Activated CD8-positive, alpha-beta memory T cell treated with anti-CD3 and anti-CD28 coated beads, Interleukin-2, amount 50 U/mL, for 4 hours (primary cell): ENCODE data around the gene ZSWIM5.
"Not testable (repeated sequence)": the region's sequence is repeated elsewhere in the genome, so short reads cannot be mapped to it uniquely, and the experiment has no call there.

Experiments
- DNase-seq: peaks from one replicate; pipeline ENCODE4 v3.0.0-alpha.2; 2020

The ZSWIM5 gene

DNA sequence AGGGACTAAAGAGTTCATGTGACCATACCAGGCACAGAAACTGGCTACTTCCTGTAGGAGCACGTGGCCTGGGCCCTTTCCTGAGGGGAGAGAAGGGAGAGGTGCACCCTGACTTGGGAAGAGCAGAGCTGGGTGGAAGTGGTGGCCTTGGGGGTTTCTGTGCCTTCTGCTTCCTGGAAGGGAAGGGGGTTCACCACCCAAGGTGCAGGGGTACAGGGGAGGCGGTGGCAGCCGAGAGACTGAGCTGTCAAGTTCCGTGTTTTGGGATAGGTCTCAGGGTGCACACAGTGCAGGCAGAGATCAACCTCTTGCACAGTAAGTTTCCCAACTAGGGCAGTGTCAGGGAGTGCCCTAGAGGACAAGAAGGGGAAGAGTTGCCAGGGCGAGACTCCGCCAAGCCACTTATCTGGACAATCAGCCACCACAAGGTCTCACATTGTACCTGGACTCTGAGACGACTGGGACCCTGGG lies 205.4 kb downstream of the ZSWIM5 start:
- DNase-seq, result no peak

DNA sequence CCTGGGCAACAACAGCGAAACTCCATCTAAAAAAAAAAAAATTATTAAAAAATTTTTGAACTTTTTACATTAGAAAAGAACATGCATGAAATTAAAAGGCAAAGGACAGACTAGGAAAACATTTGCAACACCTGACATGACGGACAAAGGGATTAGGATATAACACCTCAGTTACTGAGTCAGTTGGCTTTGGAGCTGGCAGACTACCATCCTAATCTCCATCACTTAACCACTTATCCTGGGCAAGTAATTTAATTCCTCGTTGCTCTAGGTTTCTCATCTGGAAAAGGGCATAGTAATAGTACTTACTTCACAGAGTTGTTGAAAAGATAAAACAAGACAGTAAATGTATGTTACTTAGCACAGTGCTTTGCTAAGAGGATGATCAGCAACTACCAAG lies 207.2 kb downstream of the ZSWIM5 start:
- DNase-seq, result no peak

DNA sequence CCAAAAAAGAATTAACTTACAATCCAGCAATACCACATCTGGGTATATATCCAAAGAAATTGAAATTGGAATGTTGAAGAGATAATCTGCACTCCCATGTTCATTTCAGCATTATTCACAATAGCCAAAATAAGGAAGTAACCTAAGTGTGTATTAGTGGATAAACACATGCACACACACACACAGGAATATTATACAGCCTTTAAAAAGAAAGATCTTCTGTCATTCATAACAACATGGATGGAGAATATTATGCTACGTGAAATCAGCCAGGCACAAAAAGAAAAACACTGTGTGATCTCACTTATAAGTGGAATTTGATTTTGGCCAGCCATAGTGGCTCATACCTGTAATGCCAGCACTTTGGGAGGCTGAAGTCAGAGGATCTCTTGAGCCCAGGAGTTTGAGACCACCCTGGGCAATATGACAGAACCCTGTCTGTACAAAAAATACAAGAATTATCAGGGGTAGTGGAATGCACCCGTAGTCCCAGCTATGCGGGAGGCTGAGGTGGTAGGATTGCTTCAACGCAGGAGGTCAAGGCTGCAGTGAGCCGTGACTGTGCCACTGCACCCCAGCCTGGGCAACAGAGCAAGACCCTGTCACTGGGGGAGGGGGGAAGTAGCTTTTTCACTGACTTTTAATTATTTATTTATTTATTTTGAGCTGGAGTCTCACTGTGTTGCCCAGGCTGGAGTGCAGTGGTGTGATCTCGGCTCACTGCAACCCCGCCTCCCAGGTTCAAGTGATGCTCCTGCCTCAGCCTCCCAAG lies 210.8 kb downstream of the ZSWIM5 start:
- DNase-seq, result no peak

DNA sequence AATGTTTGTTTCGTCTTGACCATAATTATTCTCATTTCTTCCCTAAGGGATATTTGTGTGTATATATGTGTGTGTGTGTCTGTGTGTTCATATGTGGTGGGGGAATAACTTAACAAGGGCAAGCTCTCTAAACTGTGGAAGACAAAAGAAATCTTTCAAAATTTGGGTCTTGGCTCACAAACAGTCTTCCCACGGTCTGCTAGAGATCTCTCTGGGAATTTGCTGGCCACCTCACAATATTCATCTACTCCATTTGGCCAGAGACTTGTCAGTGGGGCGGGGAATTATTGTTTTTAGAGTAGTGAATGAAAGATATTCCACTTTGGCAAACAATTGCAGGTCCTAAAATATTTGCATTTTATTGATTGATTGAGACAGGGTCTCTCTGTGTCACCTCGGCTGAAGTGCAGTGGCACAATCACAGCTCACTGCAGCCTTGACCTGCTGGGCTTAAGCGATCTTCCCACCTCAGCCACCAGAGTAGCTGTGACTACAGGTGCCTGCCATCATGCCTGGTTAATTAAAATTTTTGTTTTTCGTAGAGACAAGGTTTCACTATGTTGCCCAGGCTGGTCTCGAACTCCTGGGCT lies 212.0 kb downstream of the ZSWIM5 start:
- no peak for DNase-seq

DNA sequence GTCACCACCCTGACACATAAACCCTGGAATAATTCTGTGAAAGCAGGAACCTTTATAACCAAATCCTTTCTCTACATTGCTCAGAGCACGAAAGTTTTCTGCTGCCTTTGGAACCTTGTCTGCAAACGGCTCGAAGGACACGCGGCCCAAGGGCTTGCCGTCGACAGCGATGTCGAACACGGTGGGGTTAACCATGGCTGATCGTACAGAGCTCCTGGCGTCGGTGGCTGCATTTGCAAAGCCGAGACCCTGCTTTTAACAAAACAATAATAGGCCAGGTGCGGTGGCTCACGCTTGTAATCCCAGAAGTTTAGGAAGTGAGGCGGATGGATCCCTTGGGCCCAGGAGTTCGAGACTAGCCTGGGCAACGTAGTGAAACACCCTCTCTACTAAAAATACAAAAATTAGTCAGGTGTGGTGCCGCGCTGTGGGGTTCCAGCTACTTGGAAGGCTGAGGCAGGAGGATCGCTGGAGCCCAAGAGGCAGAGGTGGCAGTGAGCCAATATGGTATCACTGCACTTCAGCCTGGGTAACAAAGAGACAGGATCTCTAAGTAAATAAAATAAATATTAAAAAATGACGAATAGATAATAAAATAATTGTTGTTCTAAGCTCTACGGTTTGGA lies 217.8 kb downstream of the ZSWIM5 start:
- no peak for DNase-seq

DNA sequence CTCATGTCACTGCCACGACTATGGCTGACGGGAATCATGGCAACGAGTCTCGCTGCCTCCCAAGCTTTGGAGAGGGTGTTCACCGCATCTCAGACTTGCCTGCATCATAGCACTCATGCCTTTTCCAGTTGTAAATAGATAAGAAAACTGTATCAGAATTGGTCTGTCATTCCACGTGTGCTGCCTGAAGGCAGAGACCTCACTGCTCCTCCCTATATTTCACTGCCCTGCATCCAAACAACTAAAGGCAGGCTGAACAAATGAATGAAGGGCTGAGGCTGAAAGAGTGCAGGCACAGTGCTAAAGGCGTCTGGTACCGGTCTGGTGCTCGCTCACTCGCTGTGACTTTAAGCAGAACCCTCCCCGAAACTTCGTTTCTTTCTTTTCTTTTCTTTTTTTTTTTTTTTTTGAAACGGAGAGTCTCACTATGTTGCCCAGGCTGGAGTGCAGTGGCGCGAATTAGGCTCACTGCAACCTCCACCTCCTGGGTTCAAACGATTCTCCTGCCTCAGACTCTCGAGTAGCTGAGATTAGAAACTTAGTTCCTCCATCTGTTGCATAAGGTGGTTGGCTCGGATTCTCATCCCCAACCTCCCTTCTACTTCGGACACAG lies 220.6 kb downstream of the ZSWIM5 start:
- no peak for DNase-seq

DNA sequence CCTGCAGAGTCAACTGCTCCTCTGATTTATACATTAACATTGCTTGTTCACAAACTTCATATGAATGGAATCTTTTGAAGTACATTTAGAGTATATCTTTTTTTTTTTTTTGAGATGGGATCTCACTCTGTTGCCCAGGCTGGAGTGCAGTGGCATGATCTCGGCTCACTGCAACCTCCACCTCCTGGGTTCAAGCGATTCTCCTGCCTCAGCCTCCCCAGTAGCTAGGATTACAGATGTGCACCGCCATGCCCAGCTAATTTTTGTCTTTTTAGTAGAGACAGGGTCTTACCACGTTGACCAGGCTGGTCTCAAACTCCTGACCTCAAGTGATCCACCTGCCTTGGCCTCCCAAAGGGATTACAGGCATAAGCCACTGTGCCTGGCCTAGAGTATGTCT lies 229.0 kb downstream of the ZSWIM5 start:
- DNase-seq, result not testable (repeated sequence)

DNA sequence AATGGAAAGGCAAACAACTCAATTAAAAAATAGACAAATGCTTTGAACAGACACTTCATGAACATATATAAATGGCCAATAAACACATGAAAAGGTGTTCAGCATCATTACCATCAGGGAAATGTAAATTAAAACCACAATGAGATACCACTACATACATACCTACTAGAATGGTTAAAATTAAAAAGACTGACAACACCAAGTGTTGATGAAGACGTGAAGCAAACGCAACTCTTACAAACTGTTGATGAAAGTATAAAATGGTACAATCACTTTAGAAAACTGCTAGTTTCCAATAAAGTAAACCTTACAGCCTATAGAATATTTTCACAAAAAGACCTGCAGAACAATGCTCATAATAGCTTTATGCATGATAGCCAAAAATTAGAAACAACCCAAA lies 230.2 kb downstream of the ZSWIM5 start:
- no peak for DNase-seq

DNA sequence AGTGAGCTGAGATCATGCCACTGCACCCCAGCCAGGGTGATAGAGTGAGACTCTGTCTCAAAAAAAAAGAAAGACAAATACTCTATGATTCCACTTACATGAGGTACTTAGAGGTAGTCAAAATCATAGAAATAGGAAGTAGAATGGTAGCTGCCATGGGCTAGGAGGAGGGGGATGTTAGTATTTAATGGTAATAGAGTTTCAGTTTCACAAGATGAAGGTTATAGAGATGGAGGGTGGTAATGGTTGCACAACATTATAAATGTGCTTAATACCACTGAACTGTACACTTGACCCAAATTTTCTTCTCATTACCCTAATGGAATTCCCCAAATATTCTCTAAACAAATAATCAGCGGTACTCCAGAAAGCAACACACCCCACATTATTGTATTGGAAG lies 232.8 kb downstream of the ZSWIM5 start:
- DNase-seq, result no peak

DNA sequence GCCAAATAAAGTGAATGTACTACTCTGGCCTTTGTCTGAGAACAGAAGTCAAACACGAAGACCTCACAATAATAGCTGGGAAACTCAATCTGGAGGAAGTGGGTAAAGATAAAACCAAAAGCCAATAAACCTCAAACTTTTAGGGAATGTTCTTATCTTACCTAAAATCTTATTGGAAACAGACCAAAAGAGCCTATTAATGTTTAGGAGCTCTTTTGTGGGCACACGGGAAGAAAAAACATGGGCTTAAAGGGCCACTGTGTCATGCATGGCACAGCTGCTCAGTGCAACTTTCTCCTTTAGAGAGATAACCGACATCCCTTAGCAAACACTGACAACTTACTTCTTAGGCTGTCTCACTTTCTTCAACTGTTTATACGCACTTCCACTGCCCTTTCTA lies 236.1 kb downstream of the ZSWIM5 start:
- no peak for DNase-seq
